ENCODE measurements around the gene ARHGAP4.
A peak's percentile ranks its signal among the peaks of the same experiment; 100 is the strongest.

The ARHGAP4 gene

GRCh38 chrX:153906126-153906917 is 19.7 kb downstream of the ARHGAP4 start:
- Mint-ChIP-seq H3K4me3 (no peak overlapping the region), H3K27me3 (no peaks in the 10 kb centered on the region), H3K4me1 (ENCODE audit: low read depth) (peaks cover 67% of the 10 kb centered on the region), H3K9me3 (no peaks in the 10 kb centered on the region), H3K36me3 (ENCODE audit: low read depth) (peaks cover 47% of the 10 kb centered on the region), H3K27ac (peak overlapping the region; percentile 92)
- intact Hi-C loops (cut with micrococcal nuclease): no loop called here

DNA sequence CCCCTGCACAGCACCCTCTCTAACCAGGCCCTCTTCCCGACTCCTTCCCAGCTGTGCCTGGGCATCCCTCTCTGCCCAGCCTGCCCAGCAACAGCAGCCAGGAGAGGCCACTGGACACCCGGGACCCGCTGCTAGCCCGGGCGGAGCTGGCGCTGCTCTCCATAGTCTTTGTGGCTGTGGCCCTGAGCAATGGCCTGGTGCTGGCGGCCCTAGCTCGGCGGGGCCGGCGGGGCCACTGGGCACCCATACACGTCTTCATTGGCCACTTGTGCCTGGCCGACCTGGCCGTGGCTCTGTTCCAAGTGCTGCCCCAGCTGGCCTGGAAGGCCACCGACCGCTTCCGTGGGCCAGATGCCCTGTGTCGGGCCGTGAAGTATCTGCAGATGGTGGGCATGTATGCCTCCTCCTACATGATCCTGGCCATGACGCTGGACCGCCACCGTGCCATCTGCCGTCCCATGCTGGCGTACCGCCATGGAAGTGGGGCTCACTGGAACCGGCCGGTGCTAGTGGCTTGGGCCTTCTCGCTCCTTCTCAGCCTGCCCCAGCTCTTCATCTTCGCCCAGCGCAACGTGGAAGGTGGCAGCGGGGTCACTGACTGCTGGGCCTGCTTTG is 20.5 kb downstream of the ARHGAP4 start:
- Mint-ChIP-seq H3K27me3 (no peaks in the 10 kb centered on the region), H3K9me3 (no peaks in the 10 kb centered on the region), H3K4me1 (ENCODE audit: low read depth) (peaks cover 74% of the 10 kb centered on the region), H3K27ac (peak overlapping the region; percentile 92), H3K36me3 (ENCODE audit: low read depth) (peaks cover 43% of the 10 kb centered on the region), H3K4me3 (no peak overlapping the region)
- intact Hi-C loops (cut with micrococcal nuclease): no loop called here

DNA sequence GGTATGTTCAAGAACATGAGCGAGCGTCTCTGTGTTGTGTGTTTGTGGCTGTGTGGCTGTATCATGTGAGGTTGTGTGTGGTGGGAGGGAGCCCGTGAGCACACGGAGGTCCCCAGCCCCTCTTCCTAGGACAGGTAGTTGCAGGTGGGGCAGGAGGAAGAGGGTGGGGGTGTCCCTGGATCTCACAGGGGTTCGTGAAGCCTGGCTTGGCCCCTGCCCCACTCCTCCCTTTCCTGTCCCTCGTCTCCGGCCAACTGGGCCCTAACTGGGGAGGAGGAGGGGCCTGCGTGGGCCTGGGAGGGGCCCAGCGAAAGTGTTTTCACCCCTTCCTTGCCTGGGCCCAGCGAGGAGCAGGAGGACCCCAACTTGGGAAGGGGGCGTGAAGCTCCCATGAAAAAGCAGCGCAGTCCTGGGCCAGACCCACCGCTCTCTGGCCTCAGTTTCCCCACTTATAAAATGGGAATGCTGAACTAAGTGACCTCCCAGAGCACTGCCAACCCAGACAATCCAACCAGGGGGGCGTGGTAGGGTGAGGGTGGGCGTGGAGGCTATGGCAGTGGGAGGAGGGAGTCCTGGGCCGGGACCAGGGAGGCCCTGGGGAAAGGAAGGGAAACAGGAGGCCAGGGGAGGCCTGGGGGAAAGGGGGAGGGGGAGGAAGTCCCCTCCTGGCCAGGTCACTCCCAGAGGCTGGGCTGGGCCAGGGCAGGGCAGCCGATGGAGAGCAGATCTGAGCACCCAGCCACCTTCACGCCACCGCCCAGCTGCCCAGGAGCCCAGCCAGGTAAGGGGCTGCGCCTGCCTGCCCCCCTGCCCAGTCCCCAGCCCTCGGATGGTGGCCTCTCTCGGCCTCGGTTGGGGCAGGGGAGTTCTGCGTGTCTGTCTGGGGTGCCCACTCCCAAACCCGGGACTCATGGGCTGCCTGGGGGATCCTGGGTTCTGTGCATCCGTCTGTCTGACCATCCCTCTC is 21.8 kb downstream of the ARHGAP4 start, which contains the start of gene AVPR2:
AVPR2 (plus strand) TSS at position 683 of the 967 bp plus-strand sequence. CDS start 473 bp downstream, outside the sequence.
- Mint-ChIP-seq H3K9me3 (no peaks in the 10 kb centered on the region), H3K4me3 (peak within 1 kb of the TSS; percentile 61), H3K4me1 (ENCODE audit: low read depth) (peaks cover 76% of the 10 kb centered on the region), H3K27me3 (no peaks in the 10 kb centered on the region), H3K36me3 (ENCODE audit: low read depth) (peaks cover 30% of the 10 kb centered on the region), H3K27ac (peak within 1 kb of the TSS; percentile 92)
- intact Hi-C loops (cut with micrococcal nuclease): no loop called here

DNA sequence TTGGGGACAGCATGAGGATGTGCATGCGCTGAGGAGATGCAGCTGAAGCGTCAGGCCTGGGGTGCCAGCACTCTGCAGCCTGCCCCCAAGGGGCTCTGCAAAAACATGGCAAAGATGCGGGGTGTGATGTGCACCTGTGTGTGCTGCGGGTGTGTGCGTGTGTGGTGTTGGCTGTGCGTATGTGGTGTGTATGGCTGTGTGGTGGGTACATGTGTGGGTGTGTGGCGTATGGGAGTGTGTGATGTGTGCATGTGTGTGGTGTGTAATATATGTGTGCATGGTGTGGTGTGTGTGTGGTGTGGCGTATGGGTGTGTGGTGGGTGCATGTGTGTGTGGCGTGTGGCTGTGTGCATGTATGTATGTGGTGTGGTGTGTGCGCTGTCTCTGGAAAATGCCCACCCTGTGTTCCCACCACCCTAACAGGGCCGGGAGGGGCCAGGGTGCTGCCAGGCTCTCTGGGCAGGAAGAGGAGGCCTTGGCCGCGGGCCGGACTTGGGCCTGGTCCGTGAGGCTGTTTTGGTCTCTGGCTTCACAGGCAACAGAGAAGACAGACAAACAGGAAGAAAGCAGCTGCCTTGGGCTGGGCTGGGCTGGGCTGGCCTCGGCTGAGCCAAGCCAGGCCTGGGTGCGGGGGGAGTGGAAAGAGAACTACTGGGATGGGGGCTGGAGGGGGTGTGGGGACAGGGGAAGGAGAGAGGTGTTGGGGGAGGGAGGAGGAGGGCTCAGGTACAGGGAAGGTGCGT is 22.7 kb downstream of the ARHGAP4 start:
- Mint-ChIP-seq H3K27me3 (no peaks in the 10 kb centered on the region), H3K36me3 (ENCODE audit: low read depth) (peaks cover 21% of the 10 kb centered on the region)
- intact Hi-C loops (cut with micrococcal nuclease): no loop called here

DNA sequence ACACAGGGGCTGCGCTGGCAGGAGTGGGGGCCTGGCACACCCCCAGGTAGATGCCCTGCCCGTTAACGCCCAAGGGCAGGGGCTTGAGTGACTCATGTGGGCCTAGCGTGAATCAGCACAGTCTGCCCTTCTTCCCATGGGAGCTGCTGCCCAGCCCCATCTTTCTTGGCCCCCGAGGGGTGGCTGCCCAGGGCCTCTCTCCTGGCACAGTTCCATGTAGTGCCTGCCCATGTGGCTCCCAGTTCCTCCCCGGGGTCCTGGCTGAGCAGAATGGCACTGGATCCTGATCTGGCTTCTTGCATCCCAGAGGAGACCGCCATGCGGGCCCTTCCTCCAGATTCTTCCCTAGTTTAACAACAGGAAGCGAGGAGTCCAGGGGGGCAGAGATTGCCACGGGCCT is 23.7 kb downstream of the ARHGAP4 start:
- Mint-ChIP-seq H3K27ac (peak overlapping the region; percentile 92), H3K4me1 (ENCODE audit: low read depth) (peaks cover 67% of the 10 kb centered on the region), H3K36me3 (ENCODE audit: low read depth) (peaks cover 11% of the 10 kb centered on the region), H3K27me3 (no peaks in the 10 kb centered on the region), H3K4me3 (no peak overlapping the region), H3K9me3 (no peaks in the 10 kb centered on the region)
- intact Hi-C loops (cut with micrococcal nuclease): no loop called here

More for the DNA sequence above, 22.7 kb downstream of the ARHGAP4 start:
- H3K9me3 Mint-ChIP-seq: no peaks in the 10 kb centered on the region
- peak overlapping the region; percentile 92 for H3K27ac Mint-ChIP-seq
- peaks cover 69% of the 10 kb centered on the region for H3K4me1 Mint-ChIP-seq (ENCODE audit: low read depth)
- peak overlapping the region; percentile 61 for H3K4me3 Mint-ChIP-seq

DNA sequence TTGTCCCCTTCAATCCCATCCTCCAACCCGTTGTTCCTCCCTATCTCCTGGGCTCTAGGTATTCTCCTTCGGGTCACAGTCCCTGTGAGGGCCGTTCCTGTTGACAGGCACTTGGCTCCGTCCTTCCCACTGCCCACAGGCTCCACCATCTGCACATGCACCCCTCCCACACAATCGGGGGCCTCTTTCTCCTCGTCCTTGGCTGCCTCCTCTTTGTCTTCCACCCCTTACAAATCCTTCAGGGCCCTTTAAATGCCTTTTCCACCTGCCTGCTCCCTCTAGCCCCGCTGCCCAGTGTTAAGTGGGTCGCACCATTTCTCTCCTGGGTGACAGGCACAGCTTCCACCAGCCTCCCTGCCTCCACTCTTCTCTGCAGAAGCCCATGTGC is 24.3 kb downstream of the ARHGAP4 start:
- intact Hi-C loops (cut with micrococcal nuclease): no loop called here
- H3K36me3 Mint-ChIP-seq (ENCODE audit: low read depth): peaks cover 5% of the 10 kb centered on the region
- H3K27me3 Mint-ChIP-seq: no peaks in the 10 kb centered on the region
- peak overlapping the region; percentile 38 for H3K4me3 Mint-ChIP-seq
- H3K27ac Mint-ChIP-seq: peak overlapping the region; percentile 92
- peaks cover 62% of the 10 kb centered on the region for H3K4me1 Mint-ChIP-seq (ENCODE audit: low read depth)
- no peaks in the 10 kb centered on the region for H3K9me3 Mint-ChIP-seq

DNA sequence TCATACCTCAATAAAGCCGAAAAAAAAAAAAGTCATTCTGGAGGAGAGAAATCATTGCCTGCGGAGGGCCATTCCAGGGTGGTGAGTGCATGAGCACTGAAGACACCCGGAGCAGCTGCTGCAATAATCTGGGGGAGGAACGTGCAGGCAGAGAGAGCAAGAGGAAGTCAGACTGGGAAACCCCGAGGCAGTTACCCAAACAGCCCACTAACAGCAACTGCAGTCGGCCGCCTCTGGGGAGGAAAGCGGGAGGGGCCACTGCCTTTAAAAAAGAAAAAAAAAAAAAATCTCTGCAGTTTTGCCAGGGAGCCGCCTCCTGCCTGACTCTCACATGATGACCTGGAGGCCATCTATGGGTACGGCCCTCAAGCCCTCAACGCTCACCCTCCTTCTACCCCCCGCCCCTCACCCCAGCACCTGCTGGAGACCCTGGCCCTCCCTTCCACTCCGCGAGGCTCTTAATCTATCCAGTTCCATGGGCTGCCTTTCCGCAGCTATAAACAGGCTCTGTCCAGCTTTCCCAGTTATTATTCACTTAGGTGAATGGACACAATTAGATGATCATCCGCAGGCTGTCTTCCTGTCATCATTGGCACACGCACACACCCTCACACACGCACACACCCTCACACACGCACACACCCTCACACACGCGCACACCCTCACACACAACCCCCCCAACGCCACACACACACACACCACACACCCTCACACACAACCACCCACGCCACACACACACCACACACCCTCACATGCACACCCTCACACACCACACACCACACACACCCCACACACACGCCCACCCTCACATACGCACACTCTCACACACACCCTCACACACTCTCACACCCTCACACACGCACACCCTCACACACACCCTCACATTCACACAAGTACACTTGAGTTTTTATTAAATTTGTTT is 25.0 kb downstream of the ARHGAP4 start:
- peaks cover 4% of the 10 kb centered on the region for H3K27me3 Mint-ChIP-seq
- H3K27ac Mint-ChIP-seq: peak overlapping the region; percentile 92
- intact Hi-C loops (cut with micrococcal nuclease): no loop called here
- H3K9me3 Mint-ChIP-seq: no peaks in the 10 kb centered on the region
- no peaks in the 10 kb centered on the region for H3K36me3 Mint-ChIP-seq (ENCODE audit: low read depth)
- H3K4me3 Mint-ChIP-seq: peak overlapping the region; percentile 30
- peaks cover 55% of the 10 kb centered on the region for H3K4me1 Mint-ChIP-seq (ENCODE audit: low read depth)

- Mint-ChIP-seq H3K9me3 (no peaks in the 10 kb centered on the region), H3K27me3 (peaks cover 17% of the 10 kb centered on the region), H3K4me1 (ENCODE audit: low read depth) (peaks cover 25% of the 10 kb centered on the region), H3K27ac (no peak overlapping the region), H3K36me3 (ENCODE audit: low read depth) (no peaks in the 10 kb centered on the region), H3K4me3 (no peak overlapping the region)
- intact Hi-C loops (cut with micrococcal nuclease): no loop called here
These were observed 28.2 kb downstream of the ARHGAP4 start for GRCh38 chrX:153897899-153898298.

DNA sequence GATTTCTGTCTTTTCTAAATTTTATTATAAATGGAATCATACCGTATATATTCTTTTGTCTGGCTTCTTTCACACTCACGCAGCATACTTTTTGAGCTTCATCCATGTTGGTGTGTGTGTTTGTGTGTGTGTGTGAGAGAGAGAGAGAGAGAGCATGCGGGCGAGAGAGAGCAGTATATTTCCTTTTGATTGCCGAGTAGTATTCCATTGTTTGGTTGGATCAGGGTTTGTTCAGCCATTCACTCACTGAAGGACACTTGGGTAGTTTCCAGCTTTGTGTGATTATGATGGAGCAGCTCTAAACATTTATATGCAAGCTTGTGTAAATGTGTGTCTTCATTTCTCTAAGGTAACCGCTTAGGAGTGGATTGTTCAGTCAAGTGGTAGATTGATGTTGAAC is 36.9 kb downstream of the ARHGAP4 start:
- no peak overlapping the region for H3K27ac Mint-ChIP-seq
- H3K36me3 Mint-ChIP-seq (ENCODE audit: low read depth): no peaks in the 10 kb centered on the region
- H3K4me3 Mint-ChIP-seq: no peak overlapping the region
- H3K4me1 Mint-ChIP-seq (ENCODE audit: low read depth): peaks cover 5% of the 10 kb centered on the region
- intact Hi-C loops (cut with micrococcal nuclease): no loop called here
- H3K9me3 Mint-ChIP-seq: no peaks in the 10 kb centered on the region
- H3K27me3 Mint-ChIP-seq: peaks cover 81% of the 10 kb centered on the region

DNA sequence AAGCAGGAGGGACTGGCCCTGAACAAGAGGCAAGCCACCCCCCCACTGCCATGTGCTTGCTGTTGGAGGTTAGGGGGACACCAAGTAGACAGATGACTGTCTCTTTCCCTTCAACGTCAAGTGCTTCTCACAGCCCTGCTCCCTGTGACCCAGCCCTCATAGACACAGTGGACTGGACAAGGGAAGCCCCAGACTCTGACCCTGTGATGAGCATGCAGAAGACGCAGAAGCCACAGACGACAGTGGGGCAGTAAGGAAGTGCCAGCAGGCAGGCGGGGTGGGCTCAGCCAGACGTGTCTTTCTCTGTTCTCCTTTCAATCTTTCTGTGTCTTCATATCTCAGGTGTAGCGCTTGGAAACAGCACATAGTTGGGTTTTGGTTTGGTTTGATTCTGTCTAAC is 37.7 kb downstream of the ARHGAP4 start:
- intact Hi-C loops (cut with micrococcal nuclease): no loop called here
- H3K36me3 Mint-ChIP-seq (ENCODE audit: low read depth): no peaks in the 10 kb centered on the region

DNA sequence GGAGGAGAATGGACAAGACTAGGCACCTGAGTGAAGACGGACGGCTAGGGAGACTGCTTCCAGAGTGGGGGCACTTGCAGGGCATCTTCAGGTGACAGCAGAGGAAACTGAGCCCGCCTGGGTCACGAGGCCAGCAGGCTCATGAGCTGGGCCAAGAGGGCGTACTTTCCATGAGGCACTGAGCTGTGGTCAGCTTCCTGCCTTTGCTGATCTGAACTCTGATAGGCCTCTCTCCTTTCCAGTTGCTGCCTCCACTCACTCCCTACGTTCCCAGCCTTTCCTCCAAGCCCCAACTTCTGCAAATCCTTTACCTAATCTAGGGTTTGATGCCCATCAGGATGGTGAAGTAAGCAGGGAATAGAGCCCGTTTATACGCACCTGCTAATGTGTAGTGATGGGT is 38.7 kb downstream of the ARHGAP4 start:
- H3K27me3 Mint-ChIP-seq: peaks cover 83% of the 10 kb centered on the region
- no peak overlapping the region for H3K27ac Mint-ChIP-seq
- no peaks in the 10 kb centered on the region for H3K9me3 Mint-ChIP-seq
- H3K36me3 Mint-ChIP-seq (ENCODE audit: low read depth): no peaks in the 10 kb centered on the region
- peaks cover 10% of the 10 kb centered on the region for H3K4me1 Mint-ChIP-seq (ENCODE audit: low read depth)
- no peak overlapping the region for H3K4me3 Mint-ChIP-seq
- intact Hi-C loops (cut with micrococcal nuclease): no loop called here

More for the DNA sequence above, 37.7 kb downstream of the ARHGAP4 start:
- H3K4me1 Mint-ChIP-seq (ENCODE audit: low read depth): peaks cover 5% of the 10 kb centered on the region
- H3K9me3 Mint-ChIP-seq: no peaks in the 10 kb centered on the region
- no peak overlapping the region for H3K4me3 Mint-ChIP-seq
- no peak overlapping the region for H3K27ac Mint-ChIP-seq
- H3K27me3 Mint-ChIP-seq: peaks cover 83% of the 10 kb centered on the region

DNA sequence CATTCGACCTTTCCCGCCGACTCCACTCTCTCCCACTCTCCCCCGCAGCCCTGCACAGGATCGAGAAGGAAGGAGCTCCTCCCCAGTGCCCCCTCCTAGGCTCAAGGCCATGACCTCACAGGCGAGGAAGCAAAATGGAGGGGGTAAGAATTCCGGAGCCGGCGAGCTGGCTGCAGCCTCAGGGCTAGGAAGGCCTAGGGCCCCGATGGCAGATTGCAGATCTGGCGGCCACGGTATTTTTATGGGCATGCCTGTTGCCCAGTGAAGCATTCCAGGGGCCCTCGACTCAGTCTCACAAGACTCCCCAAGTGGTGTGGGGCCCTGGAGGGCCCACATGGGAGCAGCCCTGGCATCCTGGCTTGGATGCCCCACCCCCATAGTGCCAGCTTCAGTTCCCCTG is 39.1 kb downstream of the ARHGAP4 start:
- Mint-ChIP-seq H3K4me3 (peak overlapping the region; percentile 37), H3K27me3 (peaks cover 83% of the 10 kb centered on the region), H3K36me3 (ENCODE audit: low read depth) (no peaks in the 10 kb centered on the region)

More for the DNA sequence above, 39.1 kb downstream of the ARHGAP4 start:
- intact Hi-C loops (cut with micrococcal nuclease): no loop called here
- H3K27ac Mint-ChIP-seq: no peak overlapping the region
- H3K9me3 Mint-ChIP-seq: no peaks in the 10 kb centered on the region
- peaks cover 10% of the 10 kb centered on the region for H3K4me1 Mint-ChIP-seq (ENCODE audit: low read depth)
